ENCODE data around the gene DUSP3.

GRCh38 chr17:43771463-43771862 lies 7.3 kb downstream of the DUSP3 start:
- no peak for TF ChIP-seq ZNF362 (CRISPR knock-in tag; IDR thresholded peaks at IDR 0.05; ENCODE audit: borderline replicate concordance)
- TF ChIP-seq MTF2 (CRISPR knock-in tag; IDR thresholded peaks at IDR 0.05; ENCODE audit: borderline replicate concordance), result no peak
- no peak for TF ChIP-seq SNAPC5 (CRISPR knock-in tag; IDR thresholded peaks at IDR 0.05; ENCODE audit: borderline replicate concordance)
- TF ChIP-seq POLR2AphosphoS5 (IDR thresholded peaks at IDR 0.05; ENCODE audit: low read depth, low read length), result no peak
- TF ChIP-seq CHD4 (IDR thresholded peaks at IDR 0.05; ENCODE audit: borderline replicate concordance, low read length), result no peak; the same call in 1 of the 2 replicates
- TF ChIP-seq RELA (CRISPR knock-in tag; IDR thresholded peaks at IDR 0.05), result no peak
- no peak for TF ChIP-seq ZFP36L1 (CRISPR knock-in tag; IDR thresholded peaks at IDR 0.05)
- TF ChIP-seq JUND (CRISPR knock-in tag; IDR thresholded peaks at IDR 0.05), result no peak
